GM10266 (cell line): ENCODE results near the gene PLCXD3.

Experiments
- DNase-seq: peaks from one replicate; pipeline ENCODE4 v3.0.0; 2012; ENCODE audit errors: extremely low spot score
- TF ChIP-seq, protein P1 (sequence below): IDR thresholded peaks from 2 replicates; pipeline ENCODE4 v1.5.1; 2012; ENCODE audit warnings: mild to moderate bottlenecking, low read depth; ENCODE audit not compliant: control insufficient read depth, insufficient read depth; ENCODE audit errors: missing control alignments

PLCXD3 gene

DNA sequence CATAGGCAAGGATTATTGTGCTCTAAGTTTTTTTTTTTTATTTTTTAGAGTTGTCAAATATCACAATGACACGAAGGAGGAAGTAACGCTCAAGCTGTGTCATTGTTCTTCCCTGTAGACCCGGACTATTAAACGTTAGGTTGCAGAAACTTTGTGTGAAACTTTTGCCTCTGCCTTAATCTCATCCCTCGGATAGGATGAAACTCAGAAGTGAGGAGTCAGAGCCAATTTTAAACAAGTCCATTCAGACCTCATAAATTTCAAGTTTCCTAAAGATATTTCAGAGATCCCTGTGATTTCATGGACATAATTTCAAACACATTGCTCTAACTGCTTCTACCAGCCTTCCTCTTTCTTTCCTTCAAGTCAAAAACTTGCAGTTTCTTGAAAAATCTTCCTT lies 198.3 kb downstream of the PLCXD3 start:
- no peak for DNase-seq
- TF ChIP-seq, protein P1, sequence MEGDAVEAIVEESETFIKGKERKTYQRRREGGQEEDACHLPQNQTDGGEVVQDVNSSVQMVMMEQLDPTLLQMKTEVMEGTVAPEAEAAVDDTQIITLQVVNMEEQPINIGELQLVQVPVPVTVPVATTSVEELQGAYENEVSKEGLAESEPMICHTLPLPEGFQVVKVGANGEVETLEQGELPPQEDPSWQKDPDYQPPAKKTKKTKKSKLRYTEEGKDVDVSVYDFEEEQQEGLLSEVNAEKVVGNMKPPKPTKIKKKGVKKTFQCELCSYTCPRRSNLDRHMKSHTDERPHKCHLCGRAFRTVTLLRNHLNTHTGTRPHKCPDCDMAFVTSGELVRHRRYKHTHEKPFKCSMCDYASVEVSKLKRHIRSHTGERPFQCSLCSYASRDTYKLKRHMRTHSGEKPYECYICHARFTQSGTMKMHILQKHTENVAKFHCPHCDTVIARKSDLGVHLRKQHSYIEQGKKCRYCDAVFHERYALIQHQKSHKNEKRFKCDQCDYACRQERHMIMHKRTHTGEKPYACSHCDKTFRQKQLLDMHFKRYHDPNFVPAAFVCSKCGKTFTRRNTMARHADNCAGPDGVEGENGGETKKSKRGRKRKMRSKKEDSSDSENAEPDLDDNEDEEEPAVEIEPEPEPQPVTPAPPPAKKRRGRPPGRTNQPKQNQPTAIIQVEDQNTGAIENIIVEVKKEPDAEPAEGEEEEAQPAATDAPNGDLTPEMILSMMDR = no peak

DNA sequence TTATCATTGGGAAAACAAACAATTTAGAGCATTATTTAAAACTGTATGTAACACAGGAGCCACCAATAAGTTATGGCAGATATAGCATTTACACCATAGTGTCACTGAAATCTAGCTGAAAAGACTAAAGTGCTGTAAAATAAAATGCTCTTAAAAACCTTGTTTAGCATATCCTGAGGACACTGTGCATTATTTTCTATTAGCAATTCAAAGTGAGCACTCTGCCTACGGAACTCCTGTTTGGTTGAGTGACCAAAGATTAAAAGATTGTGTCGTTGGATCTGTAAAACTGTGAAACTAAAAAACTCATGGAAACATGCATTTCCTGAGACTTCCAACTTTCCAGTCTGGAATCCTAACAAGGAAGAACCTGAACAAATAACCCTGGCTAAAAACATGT lies 201.1 kb downstream of the PLCXD3 start:
- TF ChIP-seq, protein P1 = no peak
- DNase-seq = no peak

DNA sequence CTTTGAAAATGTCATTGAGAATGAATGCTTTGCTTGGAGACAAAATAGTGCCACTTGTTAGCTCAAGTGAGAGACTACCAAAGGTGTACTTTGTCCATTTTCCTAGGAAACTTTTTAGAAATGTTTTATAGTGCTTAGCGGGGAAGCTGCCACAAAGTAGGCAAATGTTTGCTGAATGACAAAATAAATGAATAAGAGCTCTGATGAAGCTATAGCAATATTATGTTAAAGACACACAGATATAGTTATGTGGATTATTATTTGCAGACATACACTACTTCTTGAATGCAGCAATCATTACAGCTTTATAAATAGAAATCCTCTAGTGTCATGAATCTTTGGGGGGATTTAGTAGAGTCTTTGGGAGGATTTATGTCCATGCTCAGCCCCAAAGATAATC lies 204.4 kb downstream of the PLCXD3 start:
- no peak for DNase-seq
- TF ChIP-seq, protein P1 = no peak

DNA sequence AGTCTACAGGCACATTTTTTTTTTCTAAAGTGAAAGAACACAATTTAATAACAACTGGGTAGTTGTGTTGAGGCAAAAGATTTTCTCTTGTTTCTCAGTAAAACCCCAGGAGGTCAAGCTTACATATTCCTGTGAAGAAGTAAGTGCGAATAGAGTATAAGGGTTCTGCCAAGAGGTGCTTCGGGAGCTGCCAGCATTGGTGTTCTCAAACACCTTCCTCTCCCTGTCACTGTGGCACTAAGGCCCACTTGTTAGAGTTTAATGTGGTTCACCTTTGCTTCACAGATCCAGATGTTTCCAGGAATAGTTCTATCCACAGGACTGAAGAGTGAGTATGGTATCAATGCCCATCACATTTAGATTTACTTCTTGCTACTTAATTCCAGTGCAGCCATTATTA lies 205.3 kb downstream of the PLCXD3 start:
- TF ChIP-seq, protein P1 = no peak
- no peak for DNase-seq

DNA sequence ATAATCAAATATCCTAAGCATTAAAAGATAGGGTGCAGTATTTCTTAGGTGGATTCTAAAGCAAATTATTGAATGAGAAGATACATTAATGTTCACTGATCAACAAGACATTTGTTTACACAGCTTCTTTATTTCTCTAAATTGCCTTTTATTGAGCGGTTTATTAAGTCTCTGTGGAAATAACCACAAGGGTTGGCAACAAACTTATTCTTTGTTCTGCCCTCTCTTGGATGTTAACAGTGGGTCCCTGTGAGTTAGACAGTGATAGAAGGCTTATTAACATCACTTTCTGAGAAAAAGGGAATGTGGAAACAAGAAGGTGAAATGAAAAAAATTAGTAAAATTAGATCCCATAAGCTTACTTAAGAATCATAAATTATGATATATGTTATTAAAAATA lies 214.3 kb downstream of the PLCXD3 start:
- TF ChIP-seq, protein P1 = no peak
- no peak for DNase-seq

DNA sequence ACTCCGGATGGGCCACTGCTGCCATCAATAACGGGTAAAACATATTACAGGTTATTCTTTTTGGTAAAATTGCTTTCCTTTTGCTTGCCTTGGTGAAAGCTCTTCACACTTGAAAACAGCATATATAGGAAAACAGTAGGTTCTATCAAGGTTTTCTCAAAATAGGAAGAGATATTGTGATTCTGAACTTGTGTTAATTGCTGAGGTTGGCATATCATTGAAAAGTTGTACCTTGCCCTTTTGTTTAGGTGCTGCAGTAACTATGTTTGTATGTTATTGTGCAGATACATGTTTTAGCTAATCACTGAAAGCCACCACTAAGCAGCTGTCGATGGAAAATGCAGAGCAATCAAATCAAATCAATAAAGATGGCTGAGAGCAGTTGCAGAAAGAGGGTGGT lies 219.1 kb downstream of the PLCXD3 start:
- DNase-seq = no peak
- TF ChIP-seq, protein P1 = no peak

DNA sequence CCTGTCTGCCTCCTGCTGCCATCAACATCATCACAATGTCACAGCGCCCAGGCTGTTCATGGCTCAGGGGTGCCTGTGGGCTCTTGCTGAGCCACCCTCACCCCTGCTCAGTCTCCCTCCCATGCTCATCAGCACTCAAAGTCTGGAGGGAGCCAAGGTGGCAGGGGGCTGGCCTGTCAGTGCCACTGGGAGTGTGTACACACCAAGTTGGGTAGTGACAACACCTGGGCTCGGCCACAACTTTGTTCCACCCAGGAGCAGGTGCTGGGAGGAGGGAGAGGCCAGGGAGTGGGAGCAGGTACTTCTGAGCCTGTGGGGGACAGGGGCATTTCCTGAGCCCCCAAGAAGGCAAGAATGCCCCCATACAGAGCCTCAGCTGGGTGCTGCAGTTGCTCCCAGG lies 219.6 kb downstream of the PLCXD3 start:
- DNase-seq = no peak
- TF ChIP-seq, protein P1 = no peak
